K562 (cell line): ENCODE measurements around the gene RNASE2. TPM values are rescaled to one million over a fixed set of nuclear protein-coding genes. Genes with fewer than 3 reads are reported as not detected.
A peak's percentile ranks its signal among the peaks of the same experiment; 100 is the strongest.

Source experiments
- ATAC-seq: fragments of 200-7000 bp; cut with Tn5 transposase; 3 replicates; pipeline ENCODE4 v1.9.1; 2020; ENCODE audit warnings: moderate library complexity
- BruUV-seq: library from RNA; stranded (reverse); fragments of 400-500 nt; replicated peaks from 2 replicates; lab custom pipeline; 2021; lab: Mats Ljungman, UMichigan
- CTCF ChIA-PET: fragments of 300-600 bp; formaldehyde crosslinking; extraction: SDS; loops from one replicate; lab custom pipeline; 2021; ENCODE audit warnings: low intra/inter-chr PET ratio; lab: Yijun Ruan, JAX
- POLR2A ChIA-PET: fragments of 300-600, 350-650 bp; sonication (Branson Sonifier 250); formaldehyde crosslinking; extraction: SDS; loops from one replicate; lab custom pipeline; 2021; ENCODE audit warnings: antibody characterized with exemption, inconsistent platforms; lab: Yijun Ruan, JAX
- DNase-seq, 4 experiments: peaks; one replicate each; pipeline versions ENCODE4 v3.0.0 to v3.0.0-alpha.2; 2011 to 2018; ENCODE audit warnings: low spot score in 3 of 4, mixed read lengths in 3 of 4; ENCODE audit errors: extremely low read depth in 1 of 4
- FAIRE-seq: peaks from 2 replicates; lab custom pipeline; 2011; peaks lifted over from hg19 to GRCh38; lab: Jason Lieb, UNC
- H2AFZ ChIP-seq: 2 replicates; pipeline ENCODE4 v1.6.0; 2011; ENCODE audit warnings: low read depth, low read length, control low read depth, inconsistent platforms
- H3K27ac ChIP-seq: fragments of 200-600 bp; 3 replicates; pipeline ENCODE4 v1.8.0; 2011; ENCODE audit warnings: low read depth, mild to moderate bottlenecking, control low read depth, inconsistent platforms, low read length, moderate library complexity, mixed read lengths; ENCODE audit errors: extremely low read depth
- H3K27me3 ChIP-seq, 2 experiments: fragments of 300-600 bp in 1 of 2; 2 replicates in 1 of 2; 3 replicates in 1 of 2; pipeline versions ENCODE4 v1.6.0 to v1.8.0; 2011; ENCODE audit warnings: inconsistent platforms in 2 of 2, low read length in 2 of 2, mild to moderate bottlenecking in 1 of 2, mixed read lengths in 1 of 2, moderate library complexity in 1 of 2; ENCODE audit not compliant: control insufficient read depth in 2 of 2, insufficient read depth in 2 of 2
- H3K36me3 ChIP-seq: fragments of 300-600 bp; 3 replicates; pipeline ENCODE4 v1.8.0; 2011; ENCODE audit warnings: mild to moderate bottlenecking, low read length, inconsistent platforms; ENCODE audit not compliant: control insufficient read depth, insufficient read depth
- H3K4me1 ChIP-seq, 2 experiments: fragments of 200-600 bp in 1 of 2; replicated peaks in 1 of 2; 2 replicates in 1 of 2; 3 replicates in 1 of 2; pipeline versions ENCODE4 v1.5.1 to v1.8.0; 2011; ENCODE audit warnings: inconsistent platforms in 2 of 2, low read length in 2 of 2, mild to moderate bottlenecking in 1 of 2, mixed read lengths in 1 of 2, moderate library complexity in 1 of 2; ENCODE audit not compliant: control insufficient read depth in 2 of 2, insufficient read depth in 2 of 2
- H3K4me2 ChIP-seq: 2 replicates; pipeline ENCODE4 v1.6.1; 2011; ENCODE audit warnings: low read length, control low read depth, inconsistent platforms, mixed read lengths; ENCODE audit not compliant: insufficient read depth
- H3K4me3 ChIP-seq: fragments of 200-600 bp; sonication (generic), shearing (Covaris generic); 2 replicates; pipeline ENCODE4 v1.5.1; 2016; ENCODE audit warnings: control low read depth, inconsistent platforms
- H3K79me2 ChIP-seq: fragments of 200-600 bp; 3 replicates; pipeline ENCODE4 v1.8.0; 2011; ENCODE audit warnings: low read length, inconsistent platforms; ENCODE audit not compliant: control insufficient read depth, insufficient read depth
- H3K9ac ChIP-seq, 2 experiments: 2 replicates each; pipeline versions ENCODE4 v1.6.0 to v1.6.1; 2011; ENCODE audit warnings: low read depth in 2 of 2, low read length in 2 of 2, control low read depth in 1 of 2, inconsistent platforms in 1 of 2, mild to moderate bottlenecking in 1 of 2, mixed read lengths in 1 of 2; ENCODE audit not compliant: insufficient read depth in 1 of 2
- H3K9me1 ChIP-seq: one replicate; pipeline ENCODE4 v1.6.0; 2011; ENCODE audit warnings: inconsistent platforms, mild to moderate bottlenecking, low read length, moderate library complexity; ENCODE audit not compliant: control insufficient read depth, insufficient read depth
- H3K9me3 ChIP-seq: replicated peaks from 2 replicates; pipeline ENCODE4 v1.5.1; 2011; ENCODE audit warnings: low read depth, low read length, inconsistent platforms; ENCODE audit not compliant: control insufficient read depth, insufficient read depth
- H4K20me1 ChIP-seq: replicated peaks from 2 replicates; pipeline ENCODE4 v1.6.1; 2011; ENCODE audit warnings: low read length, inconsistent platforms, mixed read lengths; ENCODE audit not compliant: control insufficient read depth, insufficient read depth
- ADNP ChIP-seq: fragments of 200-800 bp; sonication (Bioruptor generic); IDR thresholded peaks from 2 replicates; pipeline ENCODE4 v1.6.1; 2016; ENCODE audit warnings: missing genetic modification characterization, missing compliant biosample characterization
- ATF2 ChIP-seq: sonication (generic); formaldehyde crosslinking; IDR thresholded peaks from 2 replicates; pipeline ENCODE4 v1.8.1; 2022; ENCODE audit warnings: missing genetic modification reagents
- ATF3 ChIP-seq, 2 experiments: fragments of 450-650 bp in 1 of 2; sonication (generic) in 1 of 2; formaldehyde crosslinking in 1 of 2; IDR thresholded peaks in 1 of 2; conservative IDR thresholded peaks in 1 of 2; 2 replicates each; pipeline versions ENCODE4 v1.6.1 to v1.8.1; 2016 to 2023; ENCODE audit warnings: mild to moderate bottlenecking in 2 of 2, moderate library complexity in 2 of 2, inconsistent platforms in 1 of 2, missing genetic modification reagents in 1 of 2
- C11orf30 ChIP-seq: fragments of 450-650 bp; IDR thresholded peaks from 2 replicates; pipeline ENCODE4 v1.6.1; 2016; ENCODE audit warnings: low read depth, mild to moderate bottlenecking
- CGGBP1 ChIP-seq: fragments of 250-450 bp; sonication (Bioruptor Pico); IDR thresholded peaks from 2 replicates; pipeline ENCODE4 v1.9.0; 2021; ENCODE audit warnings: mild to moderate bottlenecking
- CSDE1 ChIP-seq, 2 experiments: fragments of 450-650 bp; IDR thresholded peaks; 2 replicates each; pipeline ENCODE4 v1.6.1; 2016; ENCODE audit warnings: mild to moderate bottlenecking in 1 of 2
- E2F1 ChIP-seq: sonication (generic); formaldehyde crosslinking; IDR thresholded peaks from 2 replicates; pipeline ENCODE4 v1.8.1; 2023; ENCODE audit warnings: mild to moderate bottlenecking, missing genetic modification reagents, moderate library complexity
- GABPB2 ChIP-seq: fragments of 250-450 bp; sonication (Bioruptor Pico); conservative IDR thresholded peaks from 2 replicates; pipeline ENCODE4 v1.5.1; 2021; ENCODE audit warnings: mild to moderate bottlenecking
- KAT8 ChIP-seq: fragments of 450-650 bp; IDR thresholded peaks from 2 replicates; pipeline ENCODE4 v1.6.1; 2016; ENCODE audit warnings: low read depth, mild to moderate bottlenecking
- MAX ChIP-seq: sonication (generic); formaldehyde crosslinking; IDR thresholded peaks from 2 replicates; pipeline ENCODE4 v1.9.0; 2022; ENCODE audit warnings: mild to moderate bottlenecking, missing genetic modification reagents
- RFX5 ChIP-seq: IDR thresholded peaks from 2 replicates; pipeline ENCODE4 v1.6.1; 2011; ENCODE audit warnings: low read depth, mild to moderate bottlenecking, improper control_type of control experiment, low read length
- SAFB2 ChIP-seq: fragments of 200-400 bp; formaldehyde crosslinking; IDR thresholded peaks from 2 replicates; pipeline ENCODE4 v1.6.1; 2018; ENCODE audit warnings: borderline replicate concordance, low read length, low read depth, moderate library complexity; ENCODE audit not compliant: severe bottlenecking
- SMARCA4 ChIP-seq: fragments of 450-650 bp; IDR thresholded peaks from 2 replicates; pipeline ENCODE4 v1.6.1; 2016
- SNAPC5 ChIP-seq: fragments of 250-450 bp; sonication (Bioruptor Pico); IDR thresholded peaks from 2 replicates; pipeline ENCODE4 v1.8.0; 2021; ENCODE audit warnings: moderate library complexity, mild to moderate bottlenecking, inconsistent platforms
- ZBTB17 ChIP-seq: fragments of 450-650 bp; formaldehyde crosslinking; IDR thresholded peaks from 2 replicates; pipeline ENCODE4 v1.4.0; 2020; ENCODE audit warnings: mild to moderate bottlenecking
- ZNF143 ChIP-seq: sonication (generic); formaldehyde crosslinking; IDR thresholded peaks from 2 replicates; pipeline ENCODE4 v1.9.0; 2022; ENCODE audit warnings: mild to moderate bottlenecking, missing genetic modification reagents
- ZNF740 ChIP-seq, 3 experiments: fragments of 200-800 bp in 1 of 3; sonication (Bioruptor generic) in 1 of 3; sonication (generic) in 1 of 3; formaldehyde crosslinking in 1 of 3; IDR thresholded peaks; 2 replicates each; pipeline versions ENCODE4 v1.6.1 to v1.8.0; 2016 to 2022; ENCODE audit warnings: mild to moderate bottlenecking in 2 of 3, missing compliant biosample characterization in 2 of 3, missing genetic modification characterization in 2 of 3, missing genetic modification reagents in 1 of 3
- WGBS: fragments of 100-300 bp; shearing (Covaris generic); methylation state at CpG from one replicate; pipeline ENCODE4 v1.1.6; 2016; ENCODE audit warnings: low coverage, mixed read lengths; ENCODE audit not compliant: insufficient coverage; ENCODE audit errors: missing lambda C conversion rate; 5-methylcytosine and 5-hydroxymethylcytosine counted together
- in situ Hi-C: fragments of 300-500 bp; cut with MboI; formaldehyde crosslinking; loops from 4 replicates; pipeline ENCODE4 v1.15.0; 2018; ENCODE audit warnings: inconsistent platforms, mixed read lengths
- intact Hi-C: fragments of 100-400 bp; cut with micrococcal nuclease; formaldehyde crosslinking; loops from 2 replicates; pipeline ENCODE4 v1.14.2; 2022
- polyA plus RNA-seq, 8 experiments: library from polyadenylated mRNA; depleted of rRNA in 4 of 8; stranded (reverse) in 5 of 8; unstranded in 3 of 8; fragments of >200 nt; fragmentation: Nextera tagmentation in 2 of 8; fragmentation: Illumina TruSeq in 1 of 8; extraction: Ambion mirVana in 2 of 8; extraction: Trizol in 1 of 8; gene quantifications; 2 replicates each; pipeline versions ENCODE4 v1.2.1 to v1.2.3, GENCODE V29; 2011 to 2014; ENCODE audit warnings: inconsistent platforms in 1 of 8, missing spikeins in 1 of 8
- total RNA-seq, 7 experiments: library from RNA; depleted of rRNA in 6 of 7; stranded (reverse); fragments of >200 nt in 6 of 7; fragmentation: Illumina TruSeq in 2 of 7; extraction: Trizol in 2 of 7; gene quantifications; 2 replicates each; pipeline versions ENCODE4 v1.2.1 to v1.2.3, GENCODE V29; 2011 to 2021; ENCODE audit warnings: low replicate concordance in 1 of 7

RNASE2 gene
- total and polyA plus RNA-seq, 9 of the 15 experiments (the other 6 are each of a cell fraction or from before 2014, with no cell fraction given): not detected

GRCh38 chr14:20986811-20987210, 31.5 kb downstream of the RNASE2 start:
- no peaks in the 10 kb centered on the region for H3K27me3 ChIP-seq
- H2AFZ ChIP-seq: peak overlapping the region; percentile 28; the same call in 1 of the 2 replicates
- H3K27ac ChIP-seq: no peak overlapping the region
- peaks cover 7 to 10% of the 10 kb centered on the region in 2 experiments; a peak in 3 of 5 replicates for H3K4me1 ChIP-seq
- H3K9me3 ChIP-seq: no peaks in the 10 kb centered on the region
- no peaks in the 10 kb centered on the region for H4K20me1 ChIP-seq
- no peak overlapping the region for H3K4me2 ChIP-seq
- peaks cover 20% of the 10 kb centered on the region for H3K79me2 ChIP-seq
- no peak overlapping the region for H3K4me3 ChIP-seq
- no peaks in the 10 kb centered on the region for H3K9me1 ChIP-seq
- DNase-seq (peak; percentile 19 to 40 (median 31)), FAIRE-seq (peak; percentile 64), ATAC-seq (no peak)
- intact Hi-C loops: no loop called here
- in situ Hi-C loops: no loop called here
- ChIA-PET CTCF (no interaction called here), POLR2A (interaction anchor here (0.7 kb wide), 1 partner anchor 14 kb away, joined by 3 read pairs; no protein-coding TSS in a partner anchor)
- 16% methylated on average over 2 of the region's 2 CpGs for WGBS
- peaks cover 3% of the 10 kb centered on the region; the same call in 1 of the 3 replicates for H3K36me3 ChIP-seq
- no peak overlapping the region for H3K9ac ChIP-seq
- BruUV-seq: no TSS peak
- TF ChIP-seq SAFB2: no peak
- TF ChIP-seq MAX (CRISPR knock-in tag): no peak
- peak; percentile 49; the same call in 1 of the 2 replicates for TF ChIP-seq SMARCA4
- no peak for TF ChIP-seq GABPB2
- TF ChIP-seq CSDE1 (IDR thresholded peaks at IDR 0.05): no peak
- no peak for TF ChIP-seq ADNP (tag)
- TF ChIP-seq ATF2 (CRISPR knock-in tag): no peak
- TF ChIP-seq ZBTB17: no peak
- TF ChIP-seq ATF3 (IDR thresholded peaks at IDR 0.05): peak; percentile 82
- no peak for TF ChIP-seq ATF3 (CRISPR knock-in tag; conservative IDR thresholded peaks at IDR 0.05)
- no peak for TF ChIP-seq ZNF740 (CRISPR knock-in tag; IDR thresholded peaks at IDR 0.05)
- TF ChIP-seq ZNF740 (tag; IDR thresholded peaks at IDR 0.05): no peak
- TF ChIP-seq E2F1 (CRISPR knock-in tag): no peak
- TF ChIP-seq C11orf30: peak; percentile 15; the same call in 1 of the 2 replicates
- no peak for TF ChIP-seq ZNF143 (CRISPR knock-in tag)
- no peak for TF ChIP-seq SNAPC5
- TF ChIP-seq RFX5: no peak
- no peak for TF ChIP-seq KAT8
- TF ChIP-seq CGGBP1 (CRISPR knock-in tag): no peak
